MG63 (cell line): ENCODE measurements around the gene SERPINB7. TPM values are rescaled to one million over a fixed set of nuclear protein-coding genes. Genes with fewer than 3 reads are reported as not detected.

Experiments used
- DNase-seq: peaks from one replicate; pipeline ENCODE4 v3.0.0-alpha.2; 2020
- H3K27me3 ChIP-seq: fragments of 250-450 bp; sonication (Bioruptor Pico); 2 replicates; pipeline ENCODE4 v1.5.1; 2020; ENCODE audit warnings: mild to moderate bottlenecking, moderate library complexity
- H3K36me3 ChIP-seq: fragments of 250-450 bp; sonication (Bioruptor Pico); 2 replicates; pipeline ENCODE4 v1.5.1; 2020; ENCODE audit warnings: mild to moderate bottlenecking, moderate library complexity
- H3K4me3 ChIP-seq: fragments of 250-450 bp; sonication (Bioruptor Pico); 2 replicates; pipeline ENCODE4 v1.5.1; 2020; ENCODE audit warnings: mild to moderate bottlenecking, moderate library complexity
- H3K9me3 ChIP-seq: fragments of 250-450 bp; sonication (Bioruptor Pico); 2 replicates; pipeline ENCODE4 v1.5.1; 2020; ENCODE audit warnings: mild to moderate bottlenecking, moderate library complexity
- total RNA-seq: library from RNA; depleted of rRNA; stranded (reverse); fragments of >200 nt; shearing (Covaris generic); gene quantifications from 2 replicates; pipeline ENCODE4 v1.2.3, GENCODE V29; 2014; ENCODE audit warnings: low replicate concordance; rRNA removed

Gene SERPINB7
- total RNA-seq, 1 experiment from 2014 or later = 4.7 TPM

GRCh38 chr18:63828120-63828519 is 52.9 kb downstream of the SERPINB7 start:
- Histone ChIP-seq H3K36me3 (no peaks in the 10 kb centered on the region), H3K4me3 (no peak overlapping the region), H3K27me3 (no peaks in the 10 kb centered on the region), H3K9me3 (no peaks in the 10 kb centered on the region)
- no peak for DNase-seq

GRCh38 chr18:63828656-63829055 is 53.4 kb downstream of the SERPINB7 start:
- no peak for DNase-seq
- Histone ChIP-seq H3K9me3 (no peaks in the 10 kb centered on the region), H3K27me3 (no peaks in the 10 kb centered on the region), H3K36me3 (no peaks in the 10 kb centered on the region), H3K4me3 (no peak overlapping the region)

GRCh38 chr18:63829886-63830285 is 54.7 kb downstream of the SERPINB7 start:
- no peaks in the 10 kb centered on the region for H3K27me3 ChIP-seq
- DNase-seq = no peak

GRCh38 chr18:63831080-63831788 is 56.0 kb downstream of the SERPINB7 start:
- Histone ChIP-seq H3K9me3 (no peaks in the 10 kb centered on the region), H3K36me3 (no peaks in the 10 kb centered on the region), H3K4me3 (no peak overlapping the region), H3K27me3 (no peaks in the 10 kb centered on the region)
- peak; percentile 19 for DNase-seq

More at GRCh38 chr18:63829886-63830285, 54.7 kb downstream of the SERPINB7 start:
- no peak overlapping the region for H3K4me3 ChIP-seq
- no peaks in the 10 kb centered on the region for H3K9me3 ChIP-seq
- H3K36me3 ChIP-seq = no peaks in the 10 kb centered on the region

GRCh38 chr18:63832470-63832869 is 57.3 kb downstream of the SERPINB7 start:
- Histone ChIP-seq H3K27me3 (no peaks in the 10 kb centered on the region), H3K9me3 (no peaks in the 10 kb centered on the region), H3K36me3 (no peaks in the 10 kb centered on the region), H3K4me3 (no peak overlapping the region)
- DNase-seq = no peak

- no peak overlapping the region for H3K4me3 ChIP-seq
- no peak for DNase-seq
- H3K9me3 ChIP-seq = no peaks in the 10 kb centered on the region
Observed at GRCh38 chr18:63834471-63835113, 59.4 kb downstream of the SERPINB7 start.

GRCh38 chr18:63836456-63836855 is 61.2 kb downstream of the SERPINB7 start:
- Histone ChIP-seq H3K36me3 (no peaks in the 10 kb centered on the region), H3K4me3 (no peak overlapping the region), H3K9me3 (no peaks in the 10 kb centered on the region), H3K27me3 (no peaks in the 10 kb centered on the region)
- no peak for DNase-seq

More at GRCh38 chr18:63834471-63835113, 59.4 kb downstream of the SERPINB7 start:
- no peaks in the 10 kb centered on the region for H3K27me3 ChIP-seq
- H3K36me3 ChIP-seq = no peaks in the 10 kb centered on the region

- Histone ChIP-seq H3K27me3 (no peaks in the 10 kb centered on the region), H3K9me3 (no peaks in the 10 kb centered on the region), H3K36me3 (no peaks in the 10 kb centered on the region), H3K4me3 (no peak overlapping the region)
- no peak for DNase-seq
Observed at GRCh38 chr18:63837590-63837989, 62.4 kb downstream of the SERPINB7 start.

- H3K36me3 ChIP-seq = no peaks in the 10 kb centered on the region
- H3K4me3 ChIP-seq = no peak overlapping the region
- no peak for DNase-seq
- H3K27me3 ChIP-seq = peaks cover 3% of the 10 kb centered on the region
- H3K9me3 ChIP-seq = no peaks in the 10 kb centered on the region
Observed at GRCh38 chr18:63843008-63843407, 67.8 kb downstream of the SERPINB7 start.

- Histone ChIP-seq H3K36me3 (no peaks in the 10 kb centered on the region), H3K4me3 (no peak overlapping the region), H3K9me3 (no peaks in the 10 kb centered on the region), H3K27me3 (peaks cover 3% of the 10 kb centered on the region)
- no peak for DNase-seq
Observed at GRCh38 chr18:63844254-63844653, 69.0 kb downstream of the SERPINB7 start.

- no peak for DNase-seq
- Histone ChIP-seq H3K4me3 (no peak overlapping the region), H3K9me3 (no peaks in the 10 kb centered on the region), H3K27me3 (peaks cover 7% of the 10 kb centered on the region), H3K36me3 (no peaks in the 10 kb centered on the region)
Observed at GRCh38 chr18:63848159-63848558, 72.9 kb downstream of the SERPINB7 start.

GRCh38 chr18:63850020-63850419 is 74.8 kb downstream of the SERPINB7 start:
- peaks cover 6% of the 10 kb centered on the region for H3K27me3 ChIP-seq

GRCh38 chr18:63850636-63851035 is 75.4 kb downstream of the SERPINB7 start:
- Histone ChIP-seq H3K4me3 (no peak overlapping the region), H3K36me3 (no peaks in the 10 kb centered on the region), H3K9me3 (no peaks in the 10 kb centered on the region), H3K27me3 (peaks cover 4% of the 10 kb centered on the region; the same call in 1 of the 2 replicates)
- no peak for DNase-seq

More at GRCh38 chr18:63850020-63850419, 74.8 kb downstream of the SERPINB7 start:
- Histone ChIP-seq H3K36me3 (no peaks in the 10 kb centered on the region), H3K4me3 (no peak overlapping the region), H3K9me3 (no peaks in the 10 kb centered on the region)
- DNase-seq = no peak

Other genes starting within 250 kb of the SERPINB7 start
- not detected in 2 replicates for gene SERPINB12, start 233.0 kb upstream of the SERPINB7 start, total RNA-seq
- not detected in 2 replicates for gene SERPINB13, start 188.1 kb upstream of the SERPINB7 start, total RNA-seq
- not detected in 2 replicates for gene SERPINB4, start 131.2 kb upstream of the SERPINB7 start, total RNA-seq
- gene SERPINB3, start 113.5 kb upstream of the SERPINB7 start, total RNA-seq = not detected in 2 replicates
- not detected in 2 replicates for gene SERPINB11, start 72.5 kb upstream of the SERPINB7 start, total RNA-seq
- gene SERPINB2, start 112.3 kb downstream of the SERPINB7 start, total RNA-seq = not detected in 2 replicates
- gene SERPINB10, start 132.5 kb downstream of the SERPINB7 start, total RNA-seq = not detected in 2 replicates
- not detected in 2 replicates for gene HMSD, start 173.9 kb downstream of the SERPINB7 start, total RNA-seq
- 2.8 and 3.9 TPM in 2 replicates for gene SERPINB8, start 194.7 kb downstream of the SERPINB7 start, total RNA-seq